Cortex of kidney (tissue), 1 donor: Measurements from ENCODE around the gene RGS3.
"Not testable (repeated sequence)": the region's sequence is repeated elsewhere in the genome, so short reads cannot be mapped to it uniquely, and the experiment has no call there.

Experiments used
- DNase-seq: peaks from one replicate; lab custom pipeline; 2025; lab: John Stamatoyannopoulos, UW

Gene RGS3

DNA sequence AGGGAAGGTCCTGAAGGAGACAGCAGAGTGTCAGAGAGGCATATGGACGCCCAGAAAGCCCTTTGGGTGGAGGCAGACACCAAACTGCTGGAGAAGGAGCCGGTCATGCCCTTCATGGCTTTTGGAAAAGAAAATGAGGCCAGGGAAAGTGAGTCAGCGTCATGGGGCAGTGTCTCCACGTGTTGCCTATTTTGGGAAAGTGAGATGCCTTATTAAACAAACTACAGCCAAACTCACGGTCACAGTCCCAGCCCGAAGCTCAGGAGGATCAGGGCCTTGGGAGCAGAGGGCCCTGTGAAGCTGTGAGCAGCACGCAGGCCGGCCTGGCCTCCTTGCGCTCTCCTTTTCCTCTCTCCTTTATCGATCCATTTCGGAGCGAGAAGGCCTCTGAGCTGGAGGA is 25.0 kb downstream of the RGS3 start:
- DNase-seq: no peak

- DNase-seq: not testable (repeated sequence)
These were observed 27.6 kb downstream of the RGS3 start for GRCh38 chr9:113491147-113491546.

DNA sequence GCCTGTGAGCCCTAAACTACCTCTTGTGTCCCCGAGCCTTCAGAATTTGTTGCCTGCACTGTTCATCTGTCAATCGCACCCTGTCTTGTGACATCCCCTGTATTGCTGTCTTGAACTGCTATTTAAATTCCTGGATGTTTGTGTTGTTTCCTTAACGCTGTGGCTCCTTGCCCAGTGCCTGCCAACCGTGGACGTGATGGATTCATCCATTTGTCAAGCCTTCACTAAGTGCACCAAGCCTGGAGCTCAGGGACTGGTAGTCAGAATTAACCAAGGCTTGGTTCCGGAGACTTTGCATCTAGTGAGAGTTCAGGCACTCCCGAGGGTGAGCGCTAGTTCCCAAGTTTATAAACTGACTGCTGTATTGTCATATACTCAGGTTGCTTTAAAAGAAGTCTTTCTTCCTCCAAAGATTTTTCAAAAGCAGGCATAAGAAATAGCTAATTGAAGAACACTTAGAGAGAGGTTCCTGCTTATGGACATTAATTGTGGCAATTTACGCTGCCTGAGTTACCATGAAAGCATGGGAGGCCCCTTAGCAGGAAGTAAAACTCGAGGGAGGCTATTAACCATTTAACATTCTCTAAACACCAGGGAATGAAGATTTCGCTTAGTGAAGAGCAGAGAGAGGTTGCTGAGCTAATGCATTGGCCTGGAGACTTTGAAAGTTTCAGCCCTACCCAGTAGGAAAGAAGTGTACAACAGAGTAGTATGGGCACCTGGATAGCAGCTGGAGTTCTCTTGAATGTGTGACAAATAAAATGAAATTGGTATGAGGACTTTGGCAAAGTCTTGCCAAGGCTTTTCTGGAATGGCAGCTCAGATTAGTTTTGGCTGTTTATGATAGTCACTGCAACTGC is 29.0 kb downstream of the RGS3 start:
- DNase-seq: no peak

GRCh38 chr9:113493203-113493520 is 29.6 kb downstream of the RGS3 start:
- no peak for DNase-seq

DNA sequence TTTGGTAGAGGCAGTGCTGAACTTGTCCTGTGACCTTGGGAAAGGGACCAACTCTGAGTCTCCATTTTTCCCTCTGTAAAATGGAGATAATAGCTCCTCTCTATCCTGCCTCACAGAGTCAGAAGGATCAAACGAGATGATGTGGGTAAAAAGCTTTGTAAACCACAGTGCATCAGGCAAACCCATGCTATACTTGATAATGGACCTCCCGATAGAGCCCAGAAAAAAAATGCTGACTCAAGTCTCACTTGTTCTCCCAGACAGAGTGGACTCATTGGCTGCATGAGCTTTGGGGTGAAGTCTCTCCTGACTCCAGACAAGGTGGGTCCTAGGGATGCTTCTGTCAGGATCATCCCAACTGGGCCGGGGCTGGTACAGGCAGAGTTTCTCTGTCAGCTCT is 32.0 kb downstream of the RGS3 start:
- DNase-seq: no peak

GRCh38 chr9:113497051-113497450 is 33.5 kb downstream of the RGS3 start:
- no peak for DNase-seq

DNA sequence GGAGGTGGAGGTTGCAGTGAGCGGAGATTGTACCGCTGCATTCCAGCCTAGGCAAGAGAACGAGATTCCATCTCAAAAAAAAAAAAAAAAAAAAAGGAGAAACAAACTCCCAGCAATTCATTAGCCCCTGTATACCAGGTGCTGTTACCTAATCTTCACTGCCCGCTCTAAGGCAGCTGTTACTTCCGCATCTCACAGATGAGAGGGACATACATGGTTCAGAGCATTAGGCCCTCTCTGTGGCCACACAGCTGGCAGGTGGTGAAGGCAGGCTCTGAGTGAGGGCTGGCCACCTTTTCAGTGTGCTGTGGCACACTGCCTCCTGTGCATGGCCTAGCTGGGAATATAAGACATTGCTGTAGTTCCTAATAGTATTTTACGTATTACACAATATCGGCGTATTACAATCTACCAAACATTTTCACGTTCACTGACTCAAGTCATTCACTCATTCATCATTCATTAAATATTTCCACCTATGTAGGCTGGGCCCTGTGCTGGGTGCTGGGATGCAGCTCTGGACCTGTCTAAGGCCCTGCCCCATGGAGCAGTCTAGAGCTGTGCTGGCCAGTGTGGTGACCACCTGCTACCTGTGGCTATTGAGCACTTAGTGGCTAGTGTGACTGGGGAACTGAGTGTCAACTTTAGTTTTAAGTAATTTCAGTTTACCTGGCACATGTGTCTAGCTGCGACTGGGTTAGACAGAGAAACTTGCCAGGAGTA is 35.8 kb downstream of the RGS3 start:
- no peak for DNase-seq

DNA sequence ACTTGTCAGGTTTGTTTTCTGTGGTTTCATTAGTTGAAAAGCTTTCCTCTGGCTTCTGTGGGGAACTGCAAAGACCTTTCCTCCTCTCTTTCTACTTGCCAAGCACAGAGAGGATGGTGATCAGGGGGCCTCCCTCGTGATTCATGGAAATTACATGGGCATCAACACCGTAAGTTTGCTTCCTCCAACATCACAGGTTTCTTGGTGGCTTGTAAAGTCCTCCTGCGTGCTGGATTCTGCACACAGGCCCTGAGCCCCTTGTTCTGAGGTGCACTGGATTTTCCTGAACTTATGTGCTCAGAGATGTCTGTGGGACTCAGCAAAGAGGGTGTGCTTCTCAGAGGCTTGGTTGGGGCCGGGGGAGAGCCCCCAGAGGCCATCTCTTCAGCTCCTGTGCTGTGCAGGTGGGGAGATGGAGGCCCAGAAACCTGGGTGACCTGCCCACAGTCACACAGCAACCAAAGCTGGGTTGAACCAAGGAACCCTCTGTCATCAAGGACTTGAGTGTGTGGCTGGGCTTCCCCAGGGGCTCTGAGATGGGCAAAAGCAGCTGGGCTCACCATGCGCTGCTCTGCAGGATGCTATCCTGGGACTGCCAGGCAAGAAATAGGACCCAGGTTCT is 36.5 kb downstream of the RGS3 start:
- no peak for DNase-seq

DNA sequence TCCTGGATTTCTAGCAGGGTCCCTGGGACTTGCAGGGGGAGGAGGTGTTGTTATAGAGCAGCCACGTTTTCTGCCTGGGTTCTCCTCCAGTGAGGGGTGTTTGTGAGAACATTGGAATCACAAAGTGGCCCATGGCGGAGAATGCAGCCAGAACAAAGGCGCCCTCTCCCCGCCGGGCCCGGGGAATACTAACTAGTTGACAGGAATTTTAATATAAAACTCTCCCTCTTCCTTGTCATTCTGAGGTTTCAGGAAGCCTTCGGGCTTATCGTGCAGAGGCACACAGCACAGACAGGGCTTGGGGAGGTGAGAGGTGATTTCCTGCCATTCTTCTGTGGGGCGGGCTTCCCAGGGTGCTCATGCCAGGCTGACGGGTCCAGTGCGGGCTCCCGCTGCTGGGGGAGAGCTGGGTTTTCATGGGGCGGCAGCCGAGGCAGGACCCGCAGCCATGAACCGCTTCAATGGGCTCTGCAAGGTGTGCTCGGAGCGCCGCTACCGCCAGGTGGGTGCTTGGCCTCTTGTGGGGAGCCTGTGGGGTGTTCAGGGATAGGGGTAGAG is 37.7 kb downstream of the RGS3 start:
- DNase-seq: no peak

GRCh38 chr9:113501852-113502251 is 38.3 kb downstream of the RGS3 start:
- no peak for DNase-seq

DNA sequence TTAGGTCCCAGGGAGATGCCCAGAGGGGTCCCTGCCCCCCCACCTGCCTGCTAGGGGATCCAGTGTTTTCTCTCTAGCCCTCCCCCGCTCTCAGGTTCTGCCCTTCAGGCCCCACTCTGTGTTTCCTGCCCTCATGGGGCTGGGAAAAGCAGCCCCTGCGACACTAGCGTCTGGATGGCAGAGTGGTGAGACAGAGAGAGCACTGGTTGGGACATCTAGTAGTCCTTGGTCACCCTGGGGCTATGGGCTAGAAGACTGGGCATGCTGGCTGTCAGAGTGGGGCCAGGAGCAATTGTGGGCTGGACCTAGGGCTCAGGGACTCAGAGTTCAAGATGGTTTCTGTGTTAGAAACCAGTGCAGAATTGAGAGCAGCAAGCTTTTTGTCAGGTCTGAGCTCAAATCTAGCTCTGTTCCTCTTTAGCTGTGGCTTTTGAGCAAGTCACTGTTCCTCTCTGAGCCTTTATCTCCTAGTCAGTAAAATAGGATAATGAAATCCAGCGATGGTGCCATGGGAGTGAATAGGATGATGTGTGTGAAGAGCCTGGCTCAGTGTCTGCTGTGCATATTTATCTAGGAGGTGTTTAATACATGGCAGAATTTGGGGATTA is 39.0 kb downstream of the RGS3 start:
- DNase-seq: no peak

DNA sequence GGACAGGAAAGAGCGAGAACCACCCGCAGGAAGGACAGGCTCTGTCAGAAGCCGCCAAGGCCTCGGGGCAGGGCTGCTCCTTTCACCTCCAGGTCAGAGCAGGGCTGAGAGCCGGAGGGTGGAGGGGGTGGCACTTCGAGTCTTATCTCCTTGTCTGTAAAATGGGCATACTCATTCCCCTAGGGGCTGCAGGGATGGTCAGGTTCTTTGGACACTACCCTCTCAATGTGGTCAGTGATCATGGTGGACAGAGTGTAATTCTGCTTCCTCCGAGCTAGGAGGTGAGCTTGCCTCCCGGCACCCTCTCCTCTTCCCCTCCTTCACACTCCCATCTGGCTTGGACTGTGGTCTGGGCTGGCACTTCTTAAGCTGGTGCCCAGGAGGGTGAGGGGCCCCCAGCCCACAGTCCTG is 39.6 kb downstream of the RGS3 start:
- DNase-seq: no peak

DNA sequence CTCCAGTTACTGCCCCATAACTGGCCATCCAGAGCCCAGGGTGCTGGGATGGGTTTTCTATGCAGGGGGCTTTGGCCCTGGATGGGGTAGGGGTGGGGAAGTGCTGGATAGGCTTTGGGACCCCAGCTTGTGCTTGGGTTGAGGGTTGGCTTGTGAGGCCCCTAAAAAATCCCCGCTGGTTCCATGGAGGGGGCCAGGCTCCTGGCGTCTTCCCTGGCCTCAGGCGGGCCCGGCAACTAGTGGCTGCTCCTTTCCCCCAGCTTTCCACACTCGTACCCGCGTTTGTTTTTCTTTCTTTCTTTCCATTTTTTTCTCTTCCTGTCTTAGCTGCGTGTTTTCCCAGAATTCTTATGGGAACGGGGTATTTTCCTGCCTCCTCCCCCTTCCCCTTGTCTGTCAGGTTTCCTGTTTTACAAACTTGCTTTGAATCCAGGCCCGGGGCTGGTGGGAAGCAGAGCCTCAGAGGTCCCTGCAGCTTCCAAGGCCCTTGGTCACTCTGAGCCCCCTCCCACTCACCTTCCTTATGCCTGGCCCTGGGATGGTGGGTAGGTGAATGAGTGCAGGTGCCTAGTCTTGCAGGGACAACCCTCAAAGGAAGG is 40.2 kb downstream of the RGS3 start:
- no peak for DNase-seq

- no peak for DNase-seq
These were observed 41.4 kb downstream of the RGS3 start for GRCh38 chr9:113504725-113505590.

GRCh38 chr9:113506090-113506589 is 42.6 kb downstream of the RGS3 start:
- DNase-seq: no peak

DNA sequence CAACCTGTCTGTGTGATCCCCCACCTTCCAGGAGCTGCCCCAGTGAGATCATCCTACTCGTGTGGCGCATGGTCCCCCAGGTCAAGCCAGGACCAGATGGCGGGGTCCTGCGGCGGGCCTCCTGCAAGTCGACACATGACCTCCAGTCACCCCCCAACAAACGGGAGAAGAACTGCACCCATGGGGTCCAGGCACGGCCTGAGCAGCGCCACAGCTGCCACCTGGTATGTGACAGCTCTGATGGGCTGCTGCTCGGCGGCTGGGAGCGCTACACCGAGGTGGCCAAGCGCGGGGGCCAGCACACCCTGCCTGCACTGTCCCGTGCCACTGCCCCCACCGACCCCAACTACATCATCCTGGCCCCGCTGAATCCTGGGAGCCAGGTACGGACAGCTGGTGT is 43.7 kb downstream of the RGS3 start:
- no peak for DNase-seq

DNA sequence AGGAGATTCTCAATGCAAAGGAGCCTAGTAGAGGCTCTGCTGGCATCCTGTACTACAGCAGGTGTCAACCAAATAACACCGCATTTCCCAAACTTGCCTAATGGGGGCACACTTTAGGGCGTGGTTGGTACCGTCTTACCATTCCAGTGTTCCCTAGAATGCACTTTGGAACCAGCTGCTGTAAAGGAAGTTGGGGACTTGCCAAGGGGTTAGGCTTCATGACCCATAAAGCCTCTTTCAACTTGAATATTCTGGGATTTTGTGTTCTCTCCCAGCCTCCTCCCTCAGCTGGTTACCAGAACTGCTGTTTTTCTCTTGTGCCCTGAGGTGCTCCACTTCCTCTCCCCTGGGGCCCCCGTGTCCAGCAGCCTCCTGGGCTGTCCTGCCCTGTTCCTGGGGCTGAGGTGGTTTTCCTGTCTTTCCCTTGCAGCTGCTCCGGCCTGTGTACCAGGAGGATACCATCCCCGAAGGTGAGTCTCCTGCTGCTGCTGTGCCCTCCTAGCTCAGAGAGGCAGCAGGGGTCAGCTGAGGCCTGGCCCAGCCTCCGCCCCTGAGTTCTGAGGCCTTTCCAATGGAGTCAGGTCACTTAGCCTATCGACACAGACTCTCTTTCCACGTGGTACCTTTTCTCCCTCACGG is 44.7 kb downstream of the RGS3 start:
- DNase-seq: no peak

- no peak for DNase-seq
These were observed 45.9 kb downstream of the RGS3 start for GRCh38 chr9:113509463-113509862.

DNA sequence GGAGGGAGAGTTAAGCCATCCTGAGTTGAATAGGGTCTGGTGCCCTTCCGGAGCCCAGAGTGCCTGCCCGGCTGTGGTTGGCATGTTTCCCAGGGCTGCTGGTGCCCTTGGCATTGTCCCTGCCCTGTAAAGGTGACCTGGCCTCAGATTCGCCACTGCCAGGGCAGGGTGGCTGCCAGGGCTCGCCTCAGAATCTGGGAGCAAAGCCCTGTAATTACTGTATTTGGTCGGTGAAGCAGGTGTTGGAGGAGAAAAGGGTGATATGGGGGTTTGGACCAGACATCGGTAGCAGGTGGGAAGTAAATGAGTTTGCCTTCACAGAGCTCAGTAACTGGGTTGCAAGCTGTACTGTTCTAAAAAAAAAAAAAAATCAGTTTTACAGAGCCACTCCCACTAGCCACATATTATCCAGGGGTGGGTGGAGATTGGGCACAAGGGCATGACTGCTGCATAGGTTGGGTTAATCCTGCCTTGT is 47.6 kb downstream of the RGS3 start:
- no peak for DNase-seq
